Type B pancreatic cell (in vitro differentiated cells): ENCODE measurements around the gene EIF2B1. TPM values are rescaled to one million over a fixed set of nuclear protein-coding genes. Genes with fewer than 3 reads are reported as not detected.
"Not testable (repeated sequence)": the region's sequence is repeated elsewhere in the genome, so short reads cannot be mapped to it uniquely, and the experiment has no call there.

Experiments
- DNase-seq: peaks from one replicate; pipeline ENCODE4 v3.0.0; 2021; ENCODE audit warnings: mixed read lengths; ENCODE audit not compliant: unreplicated experiment; ENCODE audit errors: extremely low spot score
- H3K27ac Mint-ChIP-seq: 2 replicates; pipeline ENCODE4 v1.8.0; 2021; ENCODE audit warnings: mild to moderate bottlenecking, mixed read lengths
- H3K27me3 Mint-ChIP-seq: 2 replicates; pipeline ENCODE4 v1.8.0; 2021; ENCODE audit warnings: mixed read lengths
- H3K36me3 Mint-ChIP-seq: 2 replicates; pipeline ENCODE4 v1.8.0; 2021; ENCODE audit warnings: mixed read lengths
- H3K4me1 Mint-ChIP-seq: one replicate; pipeline ENCODE4 v1.8.0; 2021; ENCODE audit warnings: mixed read lengths; ENCODE audit not compliant: unreplicated experiment
- H3K4me3 Mint-ChIP-seq: 2 replicates; pipeline ENCODE4 v1.8.0; 2021; ENCODE audit warnings: mild to moderate bottlenecking, mixed read lengths
- H3K9me3 Mint-ChIP-seq: 2 replicates; pipeline ENCODE4 v1.8.0; 2021; ENCODE audit warnings: mixed read lengths
- total RNA-seq: library from RNA; stranded (reverse); gene quantifications from 2 replicates; pipeline ENCODE4 v1.2.1, GENCODE V29; 2021; ENCODE audit warnings: low replicate concordance
- TF ChIP-seq, protein P1 (sequence below): fragments of 200-600 bp; sonication (generic); conservative IDR thresholded peaks from 2 replicates; pipeline ENCODE4 v1.5.0; 2021; ENCODE audit warnings: antibody characterized with exemption, mild to moderate bottlenecking

EIF2B1 gene
- total RNA-seq, 1 donor from 2014 or later = 49.9 TPM

DNA sequence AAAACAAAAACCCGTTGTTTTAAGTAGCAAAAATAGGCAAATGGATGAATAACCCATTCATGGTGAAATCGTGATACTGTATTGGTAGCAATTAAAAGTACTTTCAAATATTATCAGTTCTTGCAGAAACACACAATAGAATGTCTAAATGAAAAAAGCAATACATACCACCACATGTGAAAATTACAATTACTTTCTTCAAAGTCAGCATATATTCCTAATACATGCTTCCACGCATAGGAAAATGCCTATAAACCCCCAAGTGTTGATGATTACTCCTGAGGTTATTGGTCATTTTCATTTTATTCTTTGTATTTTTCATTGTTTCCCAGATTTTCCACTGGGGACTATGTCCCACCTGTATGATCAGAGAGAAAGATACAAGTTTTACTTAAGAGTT, 16.3 kb downstream of the EIF2B1 start:
- peaks cover 25% of the 10 kb centered on the region for H3K36me3 Mint-ChIP-seq
- no peak overlapping the region for H3K4me3 Mint-ChIP-seq
- H3K27me3 Mint-ChIP-seq = no peaks in the 10 kb centered on the region
- H3K4me1 Mint-ChIP-seq = no peaks in the 10 kb centered on the region
- no peak overlapping the region for H3K27ac Mint-ChIP-seq
- TF ChIP-seq, protein P1, sequence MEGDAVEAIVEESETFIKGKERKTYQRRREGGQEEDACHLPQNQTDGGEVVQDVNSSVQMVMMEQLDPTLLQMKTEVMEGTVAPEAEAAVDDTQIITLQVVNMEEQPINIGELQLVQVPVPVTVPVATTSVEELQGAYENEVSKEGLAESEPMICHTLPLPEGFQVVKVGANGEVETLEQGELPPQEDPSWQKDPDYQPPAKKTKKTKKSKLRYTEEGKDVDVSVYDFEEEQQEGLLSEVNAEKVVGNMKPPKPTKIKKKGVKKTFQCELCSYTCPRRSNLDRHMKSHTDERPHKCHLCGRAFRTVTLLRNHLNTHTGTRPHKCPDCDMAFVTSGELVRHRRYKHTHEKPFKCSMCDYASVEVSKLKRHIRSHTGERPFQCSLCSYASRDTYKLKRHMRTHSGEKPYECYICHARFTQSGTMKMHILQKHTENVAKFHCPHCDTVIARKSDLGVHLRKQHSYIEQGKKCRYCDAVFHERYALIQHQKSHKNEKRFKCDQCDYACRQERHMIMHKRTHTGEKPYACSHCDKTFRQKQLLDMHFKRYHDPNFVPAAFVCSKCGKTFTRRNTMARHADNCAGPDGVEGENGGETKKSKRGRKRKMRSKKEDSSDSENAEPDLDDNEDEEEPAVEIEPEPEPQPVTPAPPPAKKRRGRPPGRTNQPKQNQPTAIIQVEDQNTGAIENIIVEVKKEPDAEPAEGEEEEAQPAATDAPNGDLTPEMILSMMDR = no peak
- H3K9me3 Mint-ChIP-seq = no peaks in the 10 kb centered on the region
- DNase-seq = no peak

DNA sequence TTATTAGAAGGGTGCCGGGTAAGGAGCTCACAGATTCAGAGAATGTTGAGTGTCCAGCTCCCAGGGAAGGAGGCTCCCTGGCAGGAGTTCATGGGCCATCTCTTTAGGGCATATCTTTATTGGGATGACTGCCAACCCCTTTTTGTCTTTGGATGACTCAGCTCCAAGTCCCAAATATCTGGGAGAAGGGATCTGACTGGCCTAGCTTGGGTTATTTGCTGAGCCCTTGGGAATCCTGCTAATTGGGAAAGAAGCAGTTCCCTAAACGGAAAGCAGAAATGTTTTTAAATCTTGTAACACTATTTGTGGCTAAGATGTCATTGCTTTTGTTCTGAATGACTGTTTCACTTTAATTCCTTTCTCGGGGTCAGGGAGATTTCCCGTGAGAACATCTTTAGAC, 19.0 kb downstream of the EIF2B1 start:
- no peak for DNase-seq
- no peak overlapping the region for H3K27ac Mint-ChIP-seq
- H3K27me3 Mint-ChIP-seq = no peaks in the 10 kb centered on the region
- no peaks in the 10 kb centered on the region for H3K9me3 Mint-ChIP-seq
- peaks cover 7% of the 10 kb centered on the region for H3K36me3 Mint-ChIP-seq
- no peak overlapping the region for H3K4me3 Mint-ChIP-seq
- TF ChIP-seq, protein P1 = no peak
- H3K4me1 Mint-ChIP-seq = no peaks in the 10 kb centered on the region

DNA sequence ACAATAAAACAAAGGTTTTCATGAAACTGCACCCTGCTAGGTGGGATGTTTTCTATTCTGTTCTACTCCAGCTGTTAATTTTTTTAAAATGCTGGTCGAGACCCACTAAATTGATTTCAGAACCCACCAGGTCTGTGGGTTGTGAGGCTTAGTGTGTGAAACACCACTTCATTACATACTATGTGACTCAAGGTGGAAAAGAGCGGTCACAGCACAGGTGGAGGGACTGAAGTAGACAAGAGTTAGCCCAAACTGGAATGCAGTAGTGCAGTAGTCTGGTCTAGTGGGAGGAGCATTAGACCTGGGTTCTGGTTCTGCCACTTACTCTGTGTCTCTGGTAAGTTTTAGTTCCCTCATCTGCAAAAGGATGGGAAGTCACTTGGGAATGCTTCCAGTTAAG, 19.4 kb downstream of the EIF2B1 start:
- Mint-ChIP-seq H3K27me3 (no peaks in the 10 kb centered on the region), H3K9me3 (no peaks in the 10 kb centered on the region), H3K4me3 (no peak overlapping the region), H3K36me3 (peaks cover 4% of the 10 kb centered on the region), H3K4me1 (no peaks in the 10 kb centered on the region), H3K27ac (no peak overlapping the region)
- TF ChIP-seq, protein P1 = no peak
- no peak for DNase-seq

DNA sequence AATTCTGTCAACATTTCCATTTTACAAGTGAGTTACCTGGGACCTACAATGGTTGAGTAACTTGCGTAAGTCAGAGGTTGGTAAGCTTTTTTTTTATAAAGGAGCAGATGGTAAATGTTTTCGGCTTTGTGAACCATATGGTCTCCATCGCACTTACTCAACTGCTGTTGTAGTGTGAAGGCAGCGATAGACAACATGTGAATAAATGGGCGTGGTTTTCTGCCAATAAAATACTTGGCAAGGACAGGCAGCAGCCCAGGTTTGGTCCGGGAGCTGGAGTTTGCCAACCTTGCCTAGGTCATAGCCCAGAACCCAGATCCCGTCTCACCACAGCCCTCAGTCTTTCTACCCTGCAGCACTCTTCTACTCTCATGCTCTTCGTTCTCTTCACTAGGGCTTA, 25.3 kb downstream of the EIF2B1 start:
- H3K27me3 Mint-ChIP-seq = no peaks in the 10 kb centered on the region
- H3K36me3 Mint-ChIP-seq = peaks cover 16% of the 10 kb centered on the region
- no peak overlapping the region for H3K4me3 Mint-ChIP-seq
- no peaks in the 10 kb centered on the region for H3K9me3 Mint-ChIP-seq
- peaks cover 5% of the 10 kb centered on the region for H3K4me1 Mint-ChIP-seq
- no peak for DNase-seq
- TF ChIP-seq, protein P1 = no peak
- no peak overlapping the region for H3K27ac Mint-ChIP-seq

DNA sequence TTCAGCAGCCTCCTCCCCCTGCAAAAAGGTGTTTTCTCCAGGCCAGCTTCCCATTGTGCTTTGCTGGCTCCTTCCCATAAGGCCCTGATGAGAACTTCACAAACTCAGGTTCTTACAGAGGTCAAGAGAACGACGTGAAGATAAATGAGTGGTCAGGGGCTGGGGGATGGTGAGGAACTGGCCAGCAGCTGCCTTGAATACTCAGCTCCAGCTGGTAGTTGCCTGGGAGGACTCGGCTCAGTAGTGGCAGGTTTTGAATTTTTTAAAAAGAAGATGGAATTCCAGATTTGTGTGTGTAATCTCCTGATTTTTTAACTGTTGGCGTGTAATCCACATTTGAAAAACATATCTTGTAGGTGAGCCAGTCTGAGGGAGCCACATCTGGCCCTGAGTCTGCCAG, 25.7 kb downstream of the EIF2B1 start:
- Mint-ChIP-seq H3K27me3 (no peaks in the 10 kb centered on the region), H3K27ac (no peak overlapping the region), H3K9me3 (no peaks in the 10 kb centered on the region), H3K4me3 (no peak overlapping the region), H3K4me1 (peaks cover 10% of the 10 kb centered on the region), H3K36me3 (peaks cover 20% of the 10 kb centered on the region)
- DNase-seq = no peak
- TF ChIP-seq, protein P1 = no peak

DNA sequence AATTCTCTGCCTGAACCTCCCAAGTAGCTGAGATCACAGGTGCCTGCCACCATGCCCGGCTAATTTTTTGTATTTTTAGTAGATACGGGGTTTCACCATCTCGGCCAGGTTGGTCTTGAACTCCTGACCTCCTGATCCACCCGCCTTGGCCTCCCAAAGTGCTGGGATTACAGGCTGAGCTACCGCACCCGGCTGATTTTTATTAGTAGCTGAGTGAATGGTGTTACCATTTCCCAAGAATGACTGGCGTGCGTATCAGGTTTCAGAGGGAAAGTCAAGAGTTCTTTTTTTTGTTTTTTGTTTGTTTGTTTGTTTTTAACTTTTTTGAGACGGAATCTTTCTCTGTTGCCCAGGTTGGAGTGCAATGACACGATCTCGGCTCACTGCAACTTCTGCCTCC, 30.0 kb downstream of the EIF2B1 start:
- peaks cover 17% of the 10 kb centered on the region for H3K4me1 Mint-ChIP-seq
- DNase-seq, H3K27me3 Mint-ChIP-seq, H3K4me3 Mint-ChIP-seq, H3K9me3 Mint-ChIP-seq, H3K27ac Mint-ChIP-seq: not testable (repeated sequence)
- peaks cover 22% of the 10 kb centered on the region for H3K36me3 Mint-ChIP-seq
